ENCODE measurements around the gene CCDC12. TPM values are rescaled to one million over a fixed set of nuclear protein-coding genes. Genes with fewer than 3 reads are reported as not detected.

Gene CCDC12
- total RNA-seq, 1 experiment from 2014 or later: 40.6 TPM

GRCh38 chr3:46908294-46908985 is 68.1 kb downstream of the CCDC12 start:
- DNase-seq (ENCODE audit: low read depth): no peak

GRCh38 chr3:46907960-46908293 is 68.6 kb downstream of the CCDC12 start:
- no peak for DNase-seq (ENCODE audit: low read depth)

- DNase-seq (ENCODE audit: low read depth): no peak
Measured at GRCh38 chr3:46907271-46907670, 69.3 kb downstream of the CCDC12 start.

GRCh38 chr3:46906471-46907058 is 70.0 kb downstream of the CCDC12 start:
- no peak for DNase-seq (ENCODE audit: low read depth)

DNA sequence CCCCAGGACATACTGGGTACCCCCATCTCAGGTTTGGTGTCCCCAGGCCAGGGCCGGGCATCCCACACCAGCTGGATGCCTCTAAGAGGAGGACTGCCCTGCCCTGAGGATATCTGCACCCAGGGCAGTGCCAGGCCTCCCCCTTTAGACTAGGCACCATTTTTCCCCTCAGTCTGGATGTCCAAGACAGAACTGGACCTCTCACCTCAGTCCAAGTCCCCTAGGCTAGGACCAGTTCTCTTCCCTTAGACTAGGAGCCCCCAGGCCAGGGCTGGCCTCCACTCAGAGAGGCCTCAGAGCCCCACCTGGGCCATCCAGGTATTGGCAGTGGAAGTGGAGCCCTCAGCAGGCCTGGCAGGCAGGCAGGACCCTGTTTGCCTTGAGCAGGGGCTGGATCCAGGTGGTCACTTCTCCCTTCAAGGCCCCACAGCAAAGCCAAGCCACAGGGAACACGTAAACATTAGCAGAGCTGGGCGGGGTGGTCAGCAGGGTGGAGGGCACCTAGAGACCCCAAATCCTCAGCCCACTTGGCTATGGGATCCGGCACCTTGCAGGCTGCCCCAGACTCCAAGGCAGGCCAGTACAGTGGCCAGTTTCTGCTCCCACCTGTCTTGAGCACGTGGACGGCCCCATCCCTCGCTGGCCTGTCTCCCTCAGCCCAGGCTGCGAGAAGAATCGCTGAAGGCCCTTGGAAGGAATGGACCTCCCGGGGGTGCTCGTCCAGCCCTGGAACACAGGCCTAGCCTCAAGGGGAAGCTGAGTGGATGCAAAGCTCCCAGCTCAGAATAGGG is 70.7 kb downstream of the CCDC12 start:
- DNase-seq (ENCODE audit: low read depth): no peak

DNA sequence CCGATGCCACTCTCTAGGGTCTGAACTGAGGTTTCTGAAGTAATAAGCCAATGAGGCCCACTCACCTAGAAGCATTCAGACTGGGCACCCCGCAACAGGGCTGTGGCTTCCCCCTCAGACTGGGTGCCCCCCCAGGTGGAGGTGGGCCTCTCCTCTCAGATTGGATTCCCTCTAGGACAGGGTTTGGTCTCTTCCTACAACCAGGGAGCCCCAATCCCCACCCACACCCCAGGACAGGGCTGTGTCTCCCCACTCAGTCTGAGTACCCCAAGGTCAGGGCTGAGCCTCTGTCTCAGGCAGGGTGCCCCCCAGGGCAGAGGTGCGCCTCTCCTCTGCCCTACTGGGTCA is 71.4 kb downstream of the CCDC12 start:
- no peak for DNase-seq (ENCODE audit: low read depth)

- no peak for DNase-seq (ENCODE audit: low read depth)
Measured at GRCh38 chr3:46904303-46905212, 72.0 kb downstream of the CCDC12 start.

GRCh38 chr3:46903341-46904302 is 72.9 kb downstream of the CCDC12 start:
- peak; percentile 88 for DNase-seq (ENCODE audit: low read depth)

- DNase-seq (ENCODE audit: low read depth): no peak
Measured at GRCh38 chr3:46902188-46902631, 74.3 kb downstream of the CCDC12 start.

DNA sequence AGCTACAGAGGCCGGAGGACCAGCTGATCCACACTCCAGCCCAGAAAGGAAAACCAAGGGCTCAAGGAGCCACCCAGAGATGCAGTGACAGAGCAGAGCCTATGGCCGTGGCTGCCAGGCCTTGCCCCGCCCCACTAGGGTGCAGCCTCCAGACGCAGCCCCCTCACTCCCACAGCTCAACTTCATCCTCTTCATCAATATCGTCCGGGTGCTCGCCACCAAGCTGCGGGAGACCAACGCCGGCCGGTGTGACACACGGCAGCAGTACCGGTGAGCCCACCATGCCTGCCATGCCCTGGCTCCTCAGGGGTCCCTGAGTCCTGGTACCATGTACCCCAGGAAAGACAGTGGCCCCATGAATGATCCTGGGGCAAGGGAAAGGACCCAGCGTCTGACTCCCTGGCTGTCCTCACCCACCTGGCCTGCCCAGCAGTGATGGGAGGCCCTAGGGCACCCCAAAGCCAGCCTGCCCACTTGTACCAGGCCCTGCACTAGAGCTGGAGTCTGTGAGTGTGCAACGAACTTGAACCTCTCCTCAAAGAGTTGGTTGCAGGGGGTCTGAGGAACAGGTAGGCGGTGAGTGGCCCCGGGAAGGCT is 74.9 kb downstream of the CCDC12 start:
- no peak for DNase-seq (ENCODE audit: low read depth)

DNA sequence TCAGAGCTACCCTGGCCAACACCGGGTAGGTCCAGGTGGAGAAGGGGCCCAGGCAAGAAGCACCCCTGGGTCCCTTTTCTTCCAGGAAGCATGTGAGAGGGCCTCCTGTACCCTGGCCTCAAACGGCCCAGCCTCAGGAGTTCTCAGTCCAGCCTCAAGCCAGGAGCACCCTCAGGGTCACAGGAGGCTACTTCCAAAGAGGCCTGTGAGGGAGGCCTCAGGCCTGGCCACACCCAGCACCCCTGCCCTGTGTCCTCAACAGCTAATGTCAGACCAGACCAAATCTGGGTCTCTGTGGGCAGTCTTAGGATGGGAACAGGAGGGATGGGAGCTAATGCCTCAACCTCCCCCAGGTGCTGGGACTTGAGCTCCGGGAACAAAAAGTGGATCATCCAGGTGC is 75.5 kb downstream of the CCDC12 start:
- no peak for DNase-seq (ENCODE audit: low read depth)

DNA sequence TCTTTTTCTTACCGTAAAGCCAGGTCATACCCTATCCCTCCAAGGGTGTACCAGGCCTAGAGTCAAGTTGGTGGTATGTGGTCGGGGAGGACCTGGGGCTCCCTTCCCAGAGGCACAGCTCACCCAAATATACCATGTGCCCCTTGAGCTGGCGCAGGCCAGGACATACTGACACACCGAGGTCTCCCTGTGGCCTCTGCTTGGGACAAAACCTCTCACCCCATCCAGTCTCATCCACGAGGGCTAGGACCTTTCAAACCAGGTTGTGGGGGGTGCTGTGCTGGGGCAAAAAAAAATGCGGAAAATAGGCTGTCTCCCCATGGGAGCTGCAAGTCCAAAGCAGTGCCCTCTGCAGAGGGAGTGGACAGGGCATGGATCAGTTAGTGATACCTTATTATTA is 76.2 kb downstream of the CCDC12 start:
- DNase-seq (ENCODE audit: low read depth): no peak

DNA sequence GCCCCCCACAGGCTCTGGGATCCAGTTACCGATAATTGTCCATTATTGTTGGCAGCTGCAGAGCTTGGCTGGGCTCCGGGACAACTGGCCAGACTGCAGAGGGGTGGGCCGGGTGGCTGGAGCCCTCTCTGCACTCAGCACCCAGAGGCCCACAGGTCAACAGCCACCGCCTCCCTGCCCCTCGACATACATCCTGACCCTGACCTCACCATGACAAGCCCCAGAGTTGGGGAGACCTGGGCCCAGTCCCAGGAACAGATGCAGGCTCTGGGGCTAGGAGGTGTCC is 76.6 kb downstream of the CCDC12 start:
- no peak for DNase-seq (ENCODE audit: low read depth)

GRCh38 chr3:46899151-46900006 is 77.2 kb downstream of the CCDC12 start:
- no peak for DNase-seq (ENCODE audit: low read depth)

GRCh38 chr3:46898321-46899150 is 78.0 kb downstream of the CCDC12 start:
- DNase-seq (ENCODE audit: low read depth): no peak

DNA sequence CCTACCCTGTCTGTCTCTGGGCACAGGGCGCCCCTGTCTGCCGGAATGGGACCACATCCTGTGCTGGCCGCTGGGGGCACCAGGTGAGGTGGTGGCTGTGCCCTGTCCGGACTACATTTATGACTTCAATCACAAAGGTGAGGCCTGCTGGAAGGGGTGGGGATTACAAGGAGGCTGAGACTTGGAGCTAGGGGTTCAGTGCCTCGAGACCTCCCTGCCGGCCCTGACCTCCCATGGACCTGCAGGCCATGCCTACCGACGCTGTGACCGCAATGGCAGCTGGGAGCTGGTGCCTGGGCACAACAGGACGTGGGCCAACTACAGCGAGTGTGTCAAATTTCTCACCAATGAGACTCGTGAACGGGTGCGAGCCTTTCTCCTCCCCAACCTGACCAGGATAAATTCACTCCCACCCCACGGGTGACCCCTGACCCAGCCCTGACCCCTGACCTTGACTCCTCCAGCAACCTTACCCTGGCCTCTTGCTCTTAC is 78.7 kb downstream of the CCDC12 start:
- no peak for DNase-seq (ENCODE audit: low read depth)

- no peak for DNase-seq (ENCODE audit: low read depth)
Measured at GRCh38 chr3:46897031-46897430, 79.5 kb downstream of the CCDC12 start.

GRCh38 chr3:46896386-46896785 is 80.2 kb downstream of the CCDC12 start:
- DNase-seq (ENCODE audit: low read depth): no peak

All from HT1080 (cell line).